MV-4-11 (cell line): Measurements from ENCODE around the gene PDE4A.
"Not testable (repeated sequence)": the region's sequence is repeated elsewhere in the genome, so short reads cannot be mapped to it uniquely, and the experiment has no call there.

Source experiments
- DNase-seq: peaks from one replicate; lab custom pipeline; 2025; lab: John Stamatoyannopoulos, UW

Gene PDE4A

DNA sequence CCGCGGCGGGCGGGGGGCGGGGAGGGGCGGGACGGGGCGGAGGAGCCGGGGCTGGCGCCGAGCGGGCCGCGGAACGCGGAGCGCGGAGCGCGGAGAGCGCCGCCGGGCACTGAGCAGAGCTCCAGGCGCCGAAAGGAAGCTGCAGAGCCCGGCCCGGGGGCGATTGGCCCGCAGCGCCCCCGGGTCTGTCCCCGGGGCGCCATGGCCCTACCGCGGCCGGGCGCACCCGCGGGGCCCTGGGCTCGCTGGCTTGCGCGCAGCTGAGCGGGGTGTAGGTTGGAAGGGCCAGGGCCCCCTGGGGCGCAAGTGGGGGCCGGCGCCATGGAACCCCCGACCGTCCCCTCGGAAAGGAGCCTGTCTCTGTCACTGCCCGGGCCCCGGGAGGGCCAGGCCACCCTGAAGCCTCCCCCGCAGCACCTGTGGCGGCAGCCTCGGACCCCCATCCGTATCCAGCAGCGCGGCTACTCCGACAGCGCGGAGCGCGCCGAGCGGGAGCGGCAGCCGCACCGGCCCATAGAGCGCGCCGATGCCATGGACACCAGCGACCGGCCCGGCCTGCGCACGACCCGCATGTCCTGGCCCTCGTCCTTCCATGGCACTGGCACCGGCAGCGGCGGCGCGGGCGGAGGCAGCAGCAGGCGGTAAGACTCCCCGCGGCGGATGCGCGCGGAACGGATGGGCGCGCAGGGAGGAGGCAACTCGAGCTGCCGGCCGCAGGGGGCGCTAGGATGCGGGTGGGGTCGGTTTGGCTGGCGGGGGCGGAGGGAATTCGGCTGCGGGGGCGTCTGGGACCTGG, at the start of gene PDE4A:
Gene PDE4A (plus strand): TSS at position 95 of the 796 bp plus-strand sequence. CDS start 227 bp downstream, at position 322.
- DNase-seq, result peak; percentile 48

GRCh38 chr19:10372690-10373089, 47.6 kb upstream of the PDE4A start:
- DNase-seq, result peak; percentile 99

DNA sequence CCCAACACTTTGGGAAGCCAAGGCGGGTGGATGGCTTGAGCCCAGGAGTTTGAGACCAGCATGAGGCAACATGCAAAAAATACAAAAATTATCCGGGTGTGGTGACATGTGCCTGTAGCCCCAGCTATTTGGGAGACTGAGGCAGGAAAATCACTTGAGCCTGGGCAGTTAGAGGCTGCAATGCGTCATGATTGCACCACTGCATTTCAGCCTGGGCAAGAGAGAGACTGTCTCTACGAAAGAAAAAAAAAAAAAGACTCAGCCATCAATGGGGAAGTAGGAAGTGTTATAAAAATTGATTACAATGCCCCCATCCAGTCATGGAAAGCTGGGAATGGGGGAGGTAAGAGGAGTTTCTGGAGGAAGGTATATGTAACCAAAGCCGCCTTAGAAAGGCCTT, 45.4 kb upstream of the PDE4A start:
- peak; percentile 76 for DNase-seq

DNA sequence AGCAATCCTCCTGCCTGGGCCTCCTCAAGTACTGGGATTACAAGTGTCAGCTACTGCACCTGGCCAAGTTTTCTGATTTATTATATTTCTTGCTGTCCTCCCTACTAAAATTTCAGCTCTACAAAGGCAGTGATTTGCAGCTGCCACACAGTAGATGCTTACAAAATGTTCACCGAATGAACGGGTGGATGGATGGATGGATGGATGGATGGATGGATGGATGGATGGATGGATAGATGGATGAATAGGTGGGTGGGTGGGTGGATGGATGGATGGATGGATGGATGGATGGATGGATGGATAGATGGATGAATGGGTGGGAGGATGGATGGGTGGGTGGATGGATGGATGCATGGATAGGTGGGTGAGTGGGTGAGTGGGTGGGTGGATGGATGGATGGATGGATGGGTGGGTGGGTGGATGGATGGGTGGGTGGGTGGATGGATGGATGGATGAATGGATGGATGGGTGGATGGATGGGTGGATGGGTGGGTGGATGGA, 43.1 kb upstream of the PDE4A start:
- not testable (repeated sequence) for DNase-seq

GRCh38 chr19:10378124-10378523, 42.2 kb upstream of the PDE4A start:
- no peak for DNase-seq

GRCh38 chr19:10379880-10380312, 40.4 kb upstream of the PDE4A start:
- peak; percentile 49 for DNase-seq

GRCh38 chr19:10380313-10381102, 39.8 kb upstream of the PDE4A start, which contains the start of gene TYK2:
TYK2 (minus strand) TSS chr19:10380572; CDS start chr19:10378406, 2,166 bp downstream.
- DNase-seq, result peak; percentile 100

DNA sequence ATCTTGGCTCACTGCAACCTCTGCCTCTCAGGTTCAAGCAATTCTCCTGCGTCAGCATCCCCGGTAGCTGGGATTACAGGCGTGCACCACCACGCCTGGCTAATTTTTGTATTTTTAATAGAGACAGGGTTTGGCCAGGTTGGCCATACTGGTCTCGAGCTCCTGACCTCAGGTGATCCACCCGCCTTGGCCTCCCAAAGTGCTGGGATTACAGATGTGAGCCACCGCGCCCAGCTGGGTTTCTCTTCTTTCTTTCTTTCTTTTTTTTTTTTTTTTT, 37.2 kb upstream of the PDE4A start:
- not testable (repeated sequence) for DNase-seq

GRCh38 chr19:10384580-10384979, 35.8 kb upstream of the PDE4A start:
- no peak for DNase-seq

- DNase-seq, result peak; percentile 69
Measured at GRCh38 chr19:10388957-10389356, 31.4 kb upstream of the PDE4A start.

- DNase-seq, result no peak
Measured at GRCh38 chr19:10389863-10390262, 30.5 kb upstream of the PDE4A start.

GRCh38 chr19:10390652-10391286, 29.6 kb upstream of the PDE4A start:
- peak; percentile 47 for DNase-seq

DNA sequence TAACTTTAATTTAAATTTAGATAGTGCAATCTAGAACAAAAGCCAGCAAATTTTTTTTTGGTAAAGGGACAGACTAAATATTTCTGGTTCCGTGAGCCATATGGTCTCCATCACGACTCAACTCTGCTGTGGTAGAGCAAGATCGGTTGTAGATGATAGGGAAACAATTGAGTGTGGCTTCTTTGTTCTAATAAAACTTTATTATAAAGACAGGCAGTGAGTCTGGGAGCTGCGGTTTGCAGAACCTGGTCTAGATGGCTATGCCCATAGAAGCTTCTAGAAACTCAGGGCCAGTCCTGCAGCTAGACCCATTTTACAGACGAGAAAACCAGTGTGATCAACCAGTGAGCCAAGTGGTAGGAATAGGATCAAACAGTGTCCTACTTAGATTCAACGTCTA, 28.2 kb upstream of the PDE4A start:
- no peak for DNase-seq

DNA sequence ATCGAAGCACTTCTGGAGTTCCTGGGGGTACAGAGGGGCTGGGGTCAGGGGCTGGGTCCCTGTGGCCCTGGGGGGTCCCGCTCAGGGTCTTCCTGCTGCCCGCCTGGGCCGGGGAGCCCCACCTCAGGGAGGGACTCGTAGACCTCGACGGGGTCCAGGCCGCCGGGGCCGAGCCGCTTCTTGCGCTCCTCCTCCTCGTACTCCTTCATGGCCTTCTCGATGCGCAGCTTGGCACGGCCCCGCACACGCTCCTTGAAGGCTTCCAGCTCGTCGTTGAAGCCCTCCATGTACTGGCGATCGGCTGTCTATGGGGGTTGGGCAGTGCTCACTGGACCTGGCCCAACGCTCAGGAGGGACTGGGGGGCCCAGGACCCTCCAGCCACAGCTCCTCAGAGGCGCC, 27.2 kb upstream of the PDE4A start:
- no peak for DNase-seq

DNA sequence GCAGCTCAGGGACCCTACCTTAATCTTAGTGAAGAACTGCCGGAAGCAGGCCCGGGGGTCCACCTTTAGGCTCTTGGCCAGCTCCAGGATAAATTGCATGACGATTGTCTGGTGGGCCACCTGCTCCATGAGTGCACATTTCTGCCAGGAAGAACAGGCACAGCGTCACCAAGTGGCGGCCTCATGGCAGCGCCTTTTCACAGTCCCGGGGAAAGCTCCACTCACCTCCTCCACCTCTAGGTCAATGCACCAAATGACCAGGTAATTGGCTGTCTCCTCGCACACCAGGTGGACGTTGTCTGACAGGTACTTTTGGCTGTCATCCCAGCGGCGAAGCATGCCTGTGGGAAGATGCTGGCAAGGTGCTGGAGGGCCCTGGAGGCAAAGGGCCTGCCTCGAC, 25.3 kb upstream of the PDE4A start:
- DNase-seq, result no peak

DNA sequence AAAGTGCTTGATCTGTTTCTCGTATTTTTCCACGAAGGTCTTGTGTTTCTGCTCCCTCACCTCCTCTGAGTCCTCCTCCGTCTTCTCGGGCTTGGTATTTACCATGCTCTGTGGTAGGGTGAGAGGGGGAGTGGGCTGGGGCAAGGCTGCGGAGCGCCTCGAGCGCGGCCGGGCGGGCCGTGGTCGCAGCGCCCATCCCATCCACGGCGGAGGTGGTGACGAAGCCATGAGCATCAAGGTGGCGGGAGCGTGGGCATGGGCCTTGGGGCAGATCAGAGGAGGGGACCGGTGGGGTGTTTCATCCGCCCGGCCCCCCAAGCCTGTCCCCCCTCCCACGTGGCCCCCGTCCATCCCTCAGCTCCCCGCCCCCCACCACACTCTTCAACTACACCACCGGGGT, 24.9 kb upstream of the PDE4A start:
- DNase-seq, result no peak

GRCh38 chr19:10395917-10396316, 24.4 kb upstream of the PDE4A start:
- no peak for DNase-seq

DNA sequence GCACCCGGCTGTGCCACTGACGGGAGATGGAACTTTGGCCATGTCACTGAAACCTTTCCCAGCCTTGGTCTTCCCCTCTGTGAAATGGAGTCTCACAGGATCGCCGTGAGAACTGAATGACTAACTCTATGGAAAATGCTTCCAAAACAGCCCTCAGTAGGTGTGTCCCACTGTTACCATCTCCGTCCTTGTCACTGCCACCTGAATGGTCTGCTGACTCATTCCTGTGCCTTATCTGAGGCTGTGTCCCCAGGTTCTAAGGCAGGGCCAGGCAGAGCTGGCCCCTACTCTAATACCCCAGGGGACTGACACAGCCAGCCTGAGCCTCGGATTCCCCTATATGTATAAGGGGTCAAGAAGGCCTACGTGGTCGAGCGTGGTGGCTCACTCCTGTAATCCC, 21.5 kb upstream of the PDE4A start:
- DNase-seq, result no peak

GRCh38 chr19:10399340-10399739, 21.0 kb upstream of the PDE4A start:
- not testable (repeated sequence) for DNase-seq

- no peak for DNase-seq
Measured at GRCh38 chr19:10399878-10400277, 20.5 kb upstream of the PDE4A start.

- DNase-seq, result peak; percentile 51
Measured at GRCh38 chr19:10402441-10403038, 17.8 kb upstream of the PDE4A start.
